ENCODE results near the gene SHQ1.

Gene SHQ1

GRCh38 chr3:72847751-72848702 is at the start of gene SHQ1:
Gene SHQ1, minus strand, starts transcription at chr3:72848445. Its CDS starts 105 bp downstream, at chr3:72848340.
- peak; percentile 93 to 94 for DNase-seq

GRCh38 chr3:72897758-72898007 is 49.4 kb upstream of the SHQ1 start:
- DNase-seq: no peak

DNA sequence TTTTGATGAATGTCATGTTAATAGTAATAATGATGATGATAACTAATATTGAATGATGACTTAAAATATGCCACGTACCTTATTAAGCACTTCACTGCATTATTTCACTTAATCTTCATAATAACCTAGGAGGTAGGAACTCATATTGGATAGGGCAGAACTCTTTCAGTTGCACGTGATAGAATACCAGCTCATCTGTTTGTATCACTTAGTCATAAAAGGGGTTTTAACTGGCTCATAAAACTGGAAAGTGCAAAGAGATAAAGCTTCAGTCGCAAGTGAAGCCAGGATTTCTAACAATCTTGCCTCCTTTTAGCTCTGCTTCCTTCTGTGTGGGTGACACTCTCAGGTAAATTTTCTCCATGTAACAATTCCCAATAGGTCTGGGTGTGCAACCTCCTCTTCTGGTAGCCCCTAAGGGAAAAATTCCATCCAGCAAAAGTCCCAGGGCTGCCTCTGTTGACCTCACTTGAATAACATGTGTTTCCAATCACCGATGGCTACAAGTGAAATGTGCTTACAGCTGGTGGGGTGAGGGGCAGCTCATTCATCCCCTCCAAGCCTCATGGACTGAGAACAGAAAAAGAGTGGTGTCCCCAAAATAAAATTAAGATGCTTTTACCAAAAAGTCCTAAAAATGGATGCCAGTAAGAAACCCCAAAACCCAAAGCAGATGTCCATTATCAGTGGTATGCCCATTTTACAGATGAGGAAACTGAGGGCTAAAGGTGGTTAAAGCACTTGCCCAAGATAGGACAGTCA is 48.9 kb upstream of the SHQ1 start:
- no peak for DNase-seq

DNA sequence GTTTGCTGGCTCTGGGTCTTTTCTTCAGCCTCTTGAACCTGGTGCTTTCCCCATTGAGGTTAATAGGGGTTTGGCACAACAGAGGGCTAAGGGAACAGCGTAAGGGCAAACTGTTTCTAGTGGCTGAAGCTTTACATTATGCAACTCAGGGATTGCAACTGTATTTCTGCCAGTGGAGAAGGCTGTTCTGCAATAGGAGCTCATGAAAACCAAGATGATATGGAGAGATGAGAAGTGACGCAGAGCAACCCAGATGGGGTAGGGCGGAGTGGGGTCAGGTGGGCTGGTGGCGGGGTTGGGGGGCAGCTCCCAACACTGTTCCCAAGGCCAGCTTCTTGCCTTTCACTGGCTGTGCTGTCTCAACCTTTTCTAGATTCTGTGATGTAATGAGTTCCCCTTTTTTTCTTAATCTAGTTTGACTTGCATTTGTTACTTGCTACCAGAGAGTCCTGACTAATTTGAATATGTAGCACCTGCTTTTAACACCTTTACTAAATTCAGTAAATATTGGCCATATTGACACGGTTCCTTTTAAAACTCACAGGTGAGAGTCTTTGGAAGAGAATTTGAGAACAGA is 46.8 kb upstream of the SHQ1 start:
- DNase-seq: no peak

- no peak for DNase-seq
These were observed 44.6 kb upstream of the SHQ1 start for GRCh38 chr3:72892870-72893269.

DNA sequence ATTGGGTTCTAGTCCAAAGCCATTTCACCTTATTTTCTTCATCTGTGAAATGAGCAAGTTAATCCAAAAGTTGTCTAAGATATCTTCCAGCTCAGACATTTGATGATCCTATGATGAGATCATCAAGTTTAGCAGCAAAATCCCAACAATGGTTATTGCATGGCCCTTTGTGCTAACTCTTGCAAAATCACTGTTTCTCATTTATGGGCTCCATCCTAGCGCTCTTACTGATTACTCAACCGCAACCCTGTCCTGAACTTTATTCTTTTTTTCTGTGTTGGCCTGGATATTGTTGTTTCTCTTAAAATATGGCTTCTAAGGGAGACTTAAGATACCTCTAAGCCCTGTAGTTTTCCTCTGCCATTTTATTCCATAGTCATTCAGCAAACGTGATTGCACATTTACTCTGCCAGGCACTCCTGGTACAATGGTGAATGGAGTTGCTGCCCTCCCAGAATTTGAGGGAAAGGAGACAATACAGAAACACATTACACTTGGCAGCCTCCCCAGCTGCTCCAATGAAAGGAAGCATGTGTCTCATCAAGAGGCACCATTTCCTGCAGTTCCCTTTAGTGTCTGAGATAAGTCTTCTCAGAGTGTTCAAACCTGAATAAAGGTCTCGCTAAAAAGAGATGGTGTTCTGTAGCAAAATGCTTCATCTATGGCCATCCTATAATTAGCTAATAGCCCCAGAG is 44.0 kb upstream of the SHQ1 start:
- DNase-seq: no peak

DNA sequence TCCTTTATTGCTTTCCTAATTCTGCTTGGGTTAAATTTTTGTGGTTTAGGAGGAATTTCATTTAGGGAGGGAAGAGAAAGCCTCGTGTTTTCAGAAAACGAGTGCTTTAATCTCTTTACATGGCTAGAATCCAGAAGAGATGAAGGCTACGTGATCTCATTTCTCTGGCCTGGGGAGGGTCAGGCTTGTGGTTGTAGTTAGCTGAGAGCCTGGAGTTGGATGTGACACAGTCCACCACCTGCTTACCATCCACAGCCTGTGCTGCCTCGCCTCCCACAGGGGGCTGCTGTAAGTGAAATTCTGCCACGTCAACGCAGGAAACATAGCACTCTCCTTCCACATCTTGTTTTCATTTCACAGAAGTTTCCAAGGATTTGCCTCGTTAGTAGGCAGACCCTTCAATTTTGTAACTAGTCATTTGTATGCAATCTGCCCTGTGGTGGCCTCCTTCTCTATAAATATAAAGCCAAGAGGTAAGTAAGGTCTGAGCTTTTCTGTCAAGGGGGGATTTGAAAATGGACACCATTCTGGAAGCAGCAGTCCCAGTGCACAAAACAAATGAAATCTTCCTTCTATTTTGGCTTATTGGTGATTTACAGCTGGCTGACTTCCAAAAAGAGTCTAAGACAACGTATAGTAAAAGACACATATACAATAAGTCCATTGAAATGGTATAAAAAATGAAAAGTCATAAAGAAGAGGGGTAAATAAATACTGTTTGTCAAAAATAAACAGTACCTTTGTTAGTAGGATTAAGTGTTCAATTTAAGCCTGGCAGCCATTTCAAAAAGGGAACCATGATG is 43.0 kb upstream of the SHQ1 start:
- no peak for DNase-seq

DNA sequence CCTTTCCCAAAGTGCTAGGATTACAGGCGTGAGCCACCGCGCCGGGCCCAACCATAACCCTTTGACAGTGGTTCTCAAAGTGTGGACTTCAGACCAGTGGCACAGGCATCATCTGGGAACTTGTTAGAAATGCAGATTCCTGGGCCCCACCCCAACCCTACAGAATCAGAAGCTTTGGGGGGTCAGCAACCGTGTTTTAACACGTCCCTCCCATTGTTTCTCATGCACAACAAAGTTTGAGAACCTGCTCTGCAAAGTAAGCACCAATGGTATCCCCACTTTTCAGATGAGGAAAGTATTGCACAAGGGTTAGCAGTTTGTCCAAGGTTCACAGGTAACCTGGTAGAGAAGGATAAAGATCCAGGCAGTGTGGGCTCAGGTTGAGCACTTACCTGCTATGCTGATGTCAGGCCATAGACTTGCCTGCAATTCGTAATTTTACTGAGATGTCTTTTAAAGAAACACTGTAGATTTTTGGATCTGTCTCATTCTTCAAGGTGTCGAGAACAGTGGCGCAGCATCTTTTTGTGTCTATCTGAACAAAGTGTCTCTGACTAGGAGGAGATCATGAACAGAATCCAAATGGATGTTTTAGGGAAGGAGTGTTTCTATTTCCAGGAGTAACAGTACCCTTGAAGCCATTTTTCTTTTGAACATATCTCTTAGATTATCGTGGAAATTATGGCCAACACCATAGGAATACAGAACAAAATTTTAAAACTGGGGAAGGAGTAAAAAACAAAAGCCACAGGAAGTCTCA is 42.1 kb upstream of the SHQ1 start:
- DNase-seq: no peak

- no peak for DNase-seq
These were observed 41.3 kb upstream of the SHQ1 start for GRCh38 chr3:72889310-72890165.

DNA sequence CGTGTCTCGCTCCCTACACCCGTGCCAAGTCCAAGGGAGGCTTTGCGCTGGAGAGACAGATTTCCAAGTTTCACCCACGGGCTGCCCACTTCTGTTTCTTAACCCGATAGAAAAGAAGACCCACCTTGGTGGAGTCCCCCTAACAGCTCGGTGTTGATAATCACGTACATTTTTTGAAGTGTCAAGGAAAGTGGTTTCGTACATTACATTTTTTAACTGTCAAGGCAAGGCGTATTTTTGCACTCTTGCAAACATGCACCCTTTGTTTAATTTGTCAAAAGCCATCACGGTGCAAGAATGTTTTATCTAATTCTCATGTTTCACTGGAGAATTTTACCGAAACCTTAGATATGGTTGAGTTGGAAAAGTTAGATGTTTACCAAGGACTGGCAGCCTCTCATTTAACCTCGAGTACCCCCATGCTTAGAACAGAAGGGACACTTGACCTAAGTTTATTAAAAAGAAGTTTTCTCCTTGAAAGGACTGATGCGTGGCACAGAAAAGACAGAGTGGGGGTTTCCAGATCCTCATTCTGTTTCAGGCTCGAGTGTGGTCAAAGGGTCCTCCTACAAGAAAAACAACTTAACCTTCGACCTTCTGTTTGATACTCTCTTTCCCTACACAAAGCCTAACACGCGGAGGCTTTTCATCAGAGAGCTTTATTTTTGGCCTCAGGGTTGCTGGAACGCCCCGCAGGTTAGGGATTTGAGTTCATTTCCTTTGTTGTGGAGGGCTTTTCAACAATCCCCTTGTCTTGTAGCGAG is 40.5 kb upstream of the SHQ1 start:
- DNase-seq: no peak

GRCh38 chr3:72887705-72888545 is 39.7 kb upstream of the SHQ1 start, which contains the start of gene GXYLT2:
Gene GXYLT2, plus strand, starts transcription at chr3:72888046. Its CDS starts 188 bp downstream, at chr3:72888234.
- no peak for DNase-seq

DNA sequence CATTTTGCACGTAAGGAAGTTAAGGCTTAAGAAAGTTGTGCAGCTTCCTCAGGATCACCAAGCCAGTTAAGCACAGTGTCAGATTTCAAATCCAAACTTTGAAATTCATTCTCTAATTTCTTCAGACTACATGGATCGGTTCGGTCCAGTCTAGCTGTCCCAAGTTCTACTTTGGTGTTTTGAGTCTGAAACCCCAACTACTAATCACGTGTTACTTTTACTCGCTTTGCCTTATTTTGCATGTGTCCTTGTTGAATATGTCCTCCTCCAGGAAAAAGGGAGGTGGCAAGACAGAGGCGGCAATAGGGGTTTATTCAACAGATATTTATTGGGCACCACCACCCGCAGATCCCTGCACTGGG is 39.1 kb upstream of the SHQ1 start:
- no peak for DNase-seq

DNA sequence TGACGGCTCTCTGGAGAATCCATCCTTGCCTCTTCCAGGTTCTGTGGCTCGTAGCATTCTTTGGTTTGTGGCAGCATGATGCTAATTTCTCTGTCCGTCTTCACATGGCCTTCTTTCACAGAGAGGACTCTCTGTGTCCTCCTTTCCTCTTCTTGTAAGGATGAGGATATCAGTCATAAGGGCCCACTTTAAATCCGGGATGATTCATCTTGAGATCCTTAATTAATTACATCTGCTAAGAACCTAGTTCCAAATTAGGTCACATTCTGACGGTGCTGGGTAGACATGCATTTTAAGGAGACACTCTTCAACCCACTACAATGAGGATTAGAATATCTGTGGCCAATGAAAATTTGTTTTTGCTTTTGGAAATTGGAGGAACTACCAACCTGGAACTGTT is 23.9 kb upstream of the SHQ1 start:
- no peak for DNase-seq

GRCh38 chr3:72862314-72863090 is 14.3 kb upstream of the SHQ1 start:
- DNase-seq: no peak

DNA sequence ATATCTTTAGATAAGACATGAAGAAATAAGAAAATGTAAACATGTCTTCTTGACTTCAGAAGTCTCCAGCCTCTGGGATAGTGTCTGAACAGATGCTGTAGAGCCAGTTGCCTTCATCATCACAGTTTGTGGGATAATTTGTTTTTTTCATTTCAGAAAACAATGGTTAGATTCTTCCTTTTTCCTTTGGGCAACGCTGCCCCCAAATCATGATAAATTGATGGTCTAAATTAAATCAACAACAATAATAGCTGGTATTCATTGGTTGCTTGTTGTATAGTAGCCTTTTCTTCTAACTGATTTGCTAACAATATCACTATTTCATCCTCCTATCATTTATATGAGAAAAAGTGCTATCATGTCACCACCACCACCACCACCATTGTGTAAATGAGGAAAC is 12.6 kb upstream of the SHQ1 start:
- DNase-seq: no peak

DNA sequence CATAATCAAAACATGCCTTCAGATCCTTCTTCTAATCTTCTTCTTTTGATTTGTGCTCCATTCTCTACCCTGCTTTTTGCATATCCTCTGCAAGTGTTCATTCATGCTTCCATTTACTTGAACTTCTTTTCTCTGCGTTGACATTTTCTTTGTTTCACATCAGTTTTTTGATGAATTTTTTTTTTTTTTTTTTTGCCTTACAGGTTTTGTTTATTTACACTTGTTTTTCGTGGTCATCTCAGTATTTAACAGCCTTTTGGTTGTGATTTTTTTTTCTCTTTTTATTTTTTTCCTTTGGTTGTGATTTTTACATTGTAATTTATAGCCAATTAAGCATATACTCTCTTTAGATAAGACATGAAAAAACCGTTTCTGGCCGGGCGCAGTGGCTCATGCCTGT is 11.8 kb upstream of the SHQ1 start:
- no peak for DNase-seq

DNA sequence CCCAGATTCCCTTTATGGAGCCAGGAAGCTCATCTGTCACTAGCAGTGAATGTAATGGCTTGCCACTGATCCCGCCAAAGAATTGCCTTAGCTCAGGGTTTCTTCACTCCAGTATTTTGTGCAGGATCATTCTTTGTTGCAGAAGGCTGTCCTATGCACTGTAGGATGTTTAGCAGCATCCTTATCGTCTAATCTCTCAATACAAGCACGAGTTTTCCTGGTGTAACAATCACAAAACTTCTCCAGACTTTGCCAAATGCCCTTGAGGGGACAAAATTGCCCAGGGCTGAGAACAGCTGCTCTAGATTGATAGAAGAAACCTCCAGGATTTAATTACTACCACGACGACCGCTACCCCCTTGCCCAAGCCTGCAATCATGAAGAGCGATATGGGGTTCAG is 6.8 kb upstream of the SHQ1 start:
- no peak for DNase-seq

GRCh38 chr3:72848703-72849081 is 447 bp upstream of the SHQ1 start:
- DNase-seq: peak in 1 of 2 donors; percentile 44
